Panc1 (cell line): ENCODE measurements around the gene CORT.

ENCODE experiments used
- TF ChIP-seq, protein P1 (sequence below): fragments of 450-650 bp; IDR thresholded peaks from 2 replicates; pipeline ENCODE4 v1.5.1; 2017; ENCODE audit warnings: mild to moderate bottlenecking
- TF ChIP-seq, protein P2 (sequence below), 2 experiments: IDR thresholded peaks; 2 replicates each; pipeline ENCODE4 v1.6.1; 2011 to 2012; ENCODE audit warnings: low read depth in 2 of 2, control low read depth in 1 of 2, low read length in 1 of 2, mild to moderate bottlenecking in 1 of 2, moderate library complexity in 1 of 2; ENCODE audit not compliant: insufficient read depth in 1 of 2

DNA sequence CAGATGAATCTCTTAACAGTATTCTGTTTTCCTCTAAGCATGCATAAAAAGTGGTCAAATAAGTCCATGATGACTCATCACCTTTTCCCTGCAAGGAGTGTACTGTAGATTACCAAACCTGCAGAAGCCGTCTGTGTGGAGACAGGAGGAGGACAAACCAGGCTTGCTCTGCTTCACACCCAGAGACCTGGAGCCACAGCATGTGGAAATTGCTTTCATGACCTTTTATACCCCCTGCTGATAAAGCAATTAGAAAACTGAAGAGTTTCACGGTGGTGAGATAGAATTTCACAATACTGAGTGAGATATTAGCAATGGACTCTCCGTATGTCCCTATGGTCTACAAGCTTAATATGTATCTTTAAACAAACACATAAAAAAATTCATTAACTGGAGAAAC lies 9.4 kb downstream of the CORT start:
- TF ChIP-seq, protein P1, sequence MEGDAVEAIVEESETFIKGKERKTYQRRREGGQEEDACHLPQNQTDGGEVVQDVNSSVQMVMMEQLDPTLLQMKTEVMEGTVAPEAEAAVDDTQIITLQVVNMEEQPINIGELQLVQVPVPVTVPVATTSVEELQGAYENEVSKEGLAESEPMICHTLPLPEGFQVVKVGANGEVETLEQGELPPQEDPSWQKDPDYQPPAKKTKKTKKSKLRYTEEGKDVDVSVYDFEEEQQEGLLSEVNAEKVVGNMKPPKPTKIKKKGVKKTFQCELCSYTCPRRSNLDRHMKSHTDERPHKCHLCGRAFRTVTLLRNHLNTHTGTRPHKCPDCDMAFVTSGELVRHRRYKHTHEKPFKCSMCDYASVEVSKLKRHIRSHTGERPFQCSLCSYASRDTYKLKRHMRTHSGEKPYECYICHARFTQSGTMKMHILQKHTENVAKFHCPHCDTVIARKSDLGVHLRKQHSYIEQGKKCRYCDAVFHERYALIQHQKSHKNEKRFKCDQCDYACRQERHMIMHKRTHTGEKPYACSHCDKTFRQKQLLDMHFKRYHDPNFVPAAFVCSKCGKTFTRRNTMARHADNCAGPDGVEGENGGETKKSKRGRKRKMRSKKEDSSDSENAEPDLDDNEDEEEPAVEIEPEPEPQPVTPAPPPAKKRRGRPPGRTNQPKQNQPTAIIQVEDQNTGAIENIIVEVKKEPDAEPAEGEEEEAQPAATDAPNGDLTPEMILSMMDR = no peak
- TF ChIP-seq, protein P2, sequence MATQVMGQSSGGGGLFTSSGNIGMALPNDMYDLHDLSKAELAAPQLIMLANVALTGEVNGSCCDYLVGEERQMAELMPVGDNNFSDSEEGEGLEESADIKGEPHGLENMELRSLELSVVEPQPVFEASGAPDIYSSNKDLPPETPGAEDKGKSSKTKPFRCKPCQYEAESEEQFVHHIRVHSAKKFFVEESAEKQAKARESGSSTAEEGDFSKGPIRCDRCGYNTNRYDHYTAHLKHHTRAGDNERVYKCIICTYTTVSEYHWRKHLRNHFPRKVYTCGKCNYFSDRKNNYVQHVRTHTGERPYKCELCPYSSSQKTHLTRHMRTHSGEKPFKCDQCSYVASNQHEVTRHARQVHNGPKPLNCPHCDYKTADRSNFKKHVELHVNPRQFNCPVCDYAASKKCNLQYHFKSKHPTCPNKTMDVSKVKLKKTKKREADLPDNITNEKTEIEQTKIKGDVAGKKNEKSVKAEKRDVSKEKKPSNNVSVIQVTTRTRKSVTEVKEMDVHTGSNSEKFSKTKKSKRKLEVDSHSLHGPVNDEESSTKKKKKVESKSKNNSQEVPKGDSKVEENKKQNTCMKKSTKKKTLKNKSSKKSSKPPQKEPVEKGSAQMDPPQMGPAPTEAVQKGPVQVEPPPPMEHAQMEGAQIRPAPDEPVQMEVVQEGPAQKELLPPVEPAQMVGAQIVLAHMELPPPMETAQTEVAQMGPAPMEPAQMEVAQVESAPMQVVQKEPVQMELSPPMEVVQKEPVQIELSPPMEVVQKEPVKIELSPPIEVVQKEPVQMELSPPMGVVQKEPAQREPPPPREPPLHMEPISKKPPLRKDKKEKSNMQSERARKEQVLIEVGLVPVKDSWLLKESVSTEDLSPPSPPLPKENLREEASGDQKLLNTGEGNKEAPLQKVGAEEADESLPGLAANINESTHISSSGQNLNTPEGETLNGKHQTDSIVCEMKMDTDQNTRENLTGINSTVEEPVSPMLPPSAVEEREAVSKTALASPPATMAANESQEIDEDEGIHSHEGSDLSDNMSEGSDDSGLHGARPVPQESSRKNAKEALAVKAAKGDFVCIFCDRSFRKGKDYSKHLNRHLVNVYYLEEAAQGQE (IDR thresholded peaks at IDR 0.05; ENCODE audit: insufficient read depth in 1 of 2, low read depth in 2 of 2, low read length in 1 of 2) = no peak
